Thoracic aorta (tissue), 2 donors: ENCODE results near the gene EVA1C. TPM values are rescaled to one million over a fixed set of nuclear protein-coding genes. Genes with fewer than 3 reads are reported as not detected.
A peak's percentile ranks its signal among the peaks of the same experiment; 100 is the strongest.
"Not testable (repeated sequence)": the region's sequence is repeated elsewhere in the genome, so short reads cannot be mapped to it uniquely, and the experiment has no call there.

ENCODE experiments used
- ATAC-seq: fragments of 150-250 bp; one replicate; pipeline ENCODE4 v1.8.0; 2017; ENCODE audit warnings: low read depth; ENCODE audit not compliant: insufficient number of reproducible peaks, low FRiP score
- DNase-seq: peaks from one replicate; pipeline ENCODE4 v3.0.0-alpha.2; 2020; ENCODE audit warnings: low spot score
- H3K27ac ChIP-seq, 2 donors: fragments of 200-600 bp; sonication (generic); 1 replicate in 1 of 2; 2 replicates in 1 of 2; pipeline ENCODE4 v1.5.1; 2016; ENCODE audit warnings: mild to moderate bottlenecking in 2 of 2, moderate library complexity in 2 of 2
- H3K27me3 ChIP-seq: fragments of 200-600 bp; sonication (generic); replicated peaks from 2 replicates; pipeline ENCODE4 v1.6.0; 2016; ENCODE audit warnings: mild to moderate bottlenecking; ENCODE audit not compliant: insufficient read depth
- H3K36me3 ChIP-seq: fragments of 200-600 bp; sonication (generic); one replicate; pipeline ENCODE4 v1.5.1; 2016
- H3K4me1 ChIP-seq, 2 donors: fragments of 200-600 bp; sonication (generic); 1 replicate in 1 of 2; 2 replicates in 1 of 2; pipeline versions ENCODE4 v1.5.1 to v1.6.0; 2016; ENCODE audit warnings: low read depth in 2 of 2, mild to moderate bottlenecking in 1 of 2; ENCODE audit not compliant: control insufficient read depth in 1 of 2
- H3K4me3 ChIP-seq: fragments of 200-600 bp; sonication (generic); 2 replicates; pipeline ENCODE4 v1.5.1; 2016; ENCODE audit warnings: mild to moderate bottlenecking
- H3K9me3 ChIP-seq: fragments of 200-600 bp; sonication (generic); 2 replicates; pipeline ENCODE4 v1.5.1; 2016
- total RNA-seq, 2 donors: library from RNA; depleted of rRNA; stranded (reverse); fragments of >200 nt; gene quantifications; one replicate each; pipeline versions ENCODE4 v1.1.0 to v1.2.3, GENCODE V29; 2016
- TF ChIP-seq, protein P1 (sequence below): fragments of 200-600 bp; sonication (generic); IDR thresholded peaks from one replicate; pipeline ENCODE4 v1.5.1; 2019; ENCODE audit warnings: antibody characterized with exemption

EVA1C gene
- total RNA-seq, 2 donors from 2014 or later: 81.2 to 115 TPM

DNA sequence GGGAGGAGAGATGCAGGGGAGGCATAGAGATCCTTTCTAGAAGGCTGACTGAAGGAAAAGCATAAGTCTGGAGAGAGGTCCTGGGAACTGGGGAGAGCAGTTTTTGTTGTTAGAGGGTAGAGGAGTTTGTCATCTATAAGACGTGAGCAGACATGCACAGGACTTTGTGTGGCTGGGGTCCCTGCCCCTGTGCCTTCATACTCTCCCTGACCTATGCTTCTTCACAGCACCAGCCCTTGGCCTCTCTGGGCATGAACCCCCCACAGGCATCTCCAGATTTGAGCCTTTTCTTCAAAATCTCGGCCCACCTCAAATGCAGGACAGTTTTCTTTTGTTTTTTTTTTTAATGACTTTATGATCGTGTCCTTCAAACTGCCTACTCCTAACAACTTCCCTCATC lies 79.9 kb downstream of the EVA1C start:
- Histone ChIP-seq H3K9me3 (no peaks in the 10 kb centered on the region), H3K27ac (peak overlapping the region; percentile 33 to 59), H3K4me3 (no peak overlapping the region), H3K4me1 (peaks cover 23 to 58% of the 10 kb centered on the region in 2 donors), H3K36me3 (peaks cover under 1% of the 10 kb centered on the region), H3K27me3 (no peaks in the 10 kb centered on the region)
- TF ChIP-seq, protein P1, sequence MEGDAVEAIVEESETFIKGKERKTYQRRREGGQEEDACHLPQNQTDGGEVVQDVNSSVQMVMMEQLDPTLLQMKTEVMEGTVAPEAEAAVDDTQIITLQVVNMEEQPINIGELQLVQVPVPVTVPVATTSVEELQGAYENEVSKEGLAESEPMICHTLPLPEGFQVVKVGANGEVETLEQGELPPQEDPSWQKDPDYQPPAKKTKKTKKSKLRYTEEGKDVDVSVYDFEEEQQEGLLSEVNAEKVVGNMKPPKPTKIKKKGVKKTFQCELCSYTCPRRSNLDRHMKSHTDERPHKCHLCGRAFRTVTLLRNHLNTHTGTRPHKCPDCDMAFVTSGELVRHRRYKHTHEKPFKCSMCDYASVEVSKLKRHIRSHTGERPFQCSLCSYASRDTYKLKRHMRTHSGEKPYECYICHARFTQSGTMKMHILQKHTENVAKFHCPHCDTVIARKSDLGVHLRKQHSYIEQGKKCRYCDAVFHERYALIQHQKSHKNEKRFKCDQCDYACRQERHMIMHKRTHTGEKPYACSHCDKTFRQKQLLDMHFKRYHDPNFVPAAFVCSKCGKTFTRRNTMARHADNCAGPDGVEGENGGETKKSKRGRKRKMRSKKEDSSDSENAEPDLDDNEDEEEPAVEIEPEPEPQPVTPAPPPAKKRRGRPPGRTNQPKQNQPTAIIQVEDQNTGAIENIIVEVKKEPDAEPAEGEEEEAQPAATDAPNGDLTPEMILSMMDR: no peak
- DNase-seq (no peak), ATAC-seq (no peak)

DNA sequence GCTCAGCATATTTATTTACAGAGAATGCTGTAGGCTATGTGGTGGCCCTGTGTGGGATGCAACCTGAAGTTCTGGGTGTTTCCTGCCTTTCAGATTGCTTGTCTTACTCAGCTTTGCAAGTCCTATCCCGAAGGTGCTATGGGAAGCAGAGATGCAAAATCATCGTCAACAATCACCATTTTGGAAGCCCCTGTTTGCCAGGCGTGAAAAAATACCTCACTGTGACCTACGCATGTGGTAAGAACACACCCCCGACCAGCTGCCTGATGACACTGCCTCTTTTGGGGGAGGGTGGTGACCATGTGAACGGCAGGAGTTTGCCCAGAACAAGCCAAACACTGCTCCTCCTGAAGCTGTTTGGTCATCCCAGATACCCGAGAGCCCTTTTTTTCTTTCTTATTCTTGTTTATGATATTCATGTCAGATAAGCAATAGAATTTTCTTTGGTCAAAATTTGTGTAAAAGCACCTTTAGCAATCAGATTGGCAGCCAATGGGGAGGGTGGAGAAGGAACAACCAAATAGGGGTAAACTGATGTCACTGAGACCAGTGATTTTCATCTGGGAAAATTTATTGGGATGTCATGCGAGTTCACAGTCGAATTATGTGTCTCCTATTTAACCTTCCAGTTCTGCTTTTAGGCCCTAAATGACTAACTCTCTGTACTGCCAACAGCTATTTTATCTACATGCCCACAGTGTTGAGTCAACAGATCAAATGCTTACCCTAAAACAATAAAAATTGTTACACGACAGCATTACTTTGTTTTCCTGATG lies 82.6 kb downstream of the EVA1C start:
- DNase-seq (peak; percentile 14), ATAC-seq (peak; percentile 47)
- Histone ChIP-seq H3K4me1 (peaks cover 37 to 82% of the 10 kb centered on the region in 2 donors), H3K27me3 (no peaks in the 10 kb centered on the region), H3K36me3 (no peaks in the 10 kb centered on the region), H3K9me3 (no peaks in the 10 kb centered on the region), H3K4me3 (no peak overlapping the region), H3K27ac (peak overlapping the region; percentile 59 to 74)
- TF ChIP-seq, protein P1: no peak

DNA sequence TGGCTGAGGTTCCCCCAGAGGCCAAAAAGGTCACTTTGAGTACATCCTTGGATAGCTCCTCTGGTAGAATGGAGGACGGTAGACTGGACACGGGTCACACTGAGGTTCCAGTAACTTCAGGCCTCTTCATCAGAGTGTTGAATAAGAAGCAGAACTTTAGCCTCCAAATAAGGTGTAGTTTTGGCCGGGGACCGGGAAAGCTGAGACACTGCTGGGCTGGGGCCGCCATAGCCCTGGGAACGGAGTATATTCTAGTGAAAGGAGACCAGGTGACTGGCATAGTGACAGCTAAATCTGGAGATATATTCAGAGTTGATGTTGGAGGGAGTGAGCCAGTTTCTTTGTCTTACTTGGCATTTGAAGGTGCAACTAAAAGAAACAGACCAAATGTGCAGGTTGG lies 84.1 kb downstream of the EVA1C start:
- no peak for DNase-seq
- no peaks in the 10 kb centered on the region for H3K36me3 ChIP-seq
- peaks cover 37 to 86% of the 10 kb centered on the region in 2 donors for H3K4me1 ChIP-seq
- TF ChIP-seq, protein P1: no peak
- no peak overlapping the region for H3K4me3 ChIP-seq
- peak overlapping the region; percentile 50 to 74 for H3K27ac ChIP-seq
- H3K9me3 ChIP-seq: no peaks in the 10 kb centered on the region
- H3K27me3 ChIP-seq: no peaks in the 10 kb centered on the region
- ATAC-seq: no peak

DNA sequence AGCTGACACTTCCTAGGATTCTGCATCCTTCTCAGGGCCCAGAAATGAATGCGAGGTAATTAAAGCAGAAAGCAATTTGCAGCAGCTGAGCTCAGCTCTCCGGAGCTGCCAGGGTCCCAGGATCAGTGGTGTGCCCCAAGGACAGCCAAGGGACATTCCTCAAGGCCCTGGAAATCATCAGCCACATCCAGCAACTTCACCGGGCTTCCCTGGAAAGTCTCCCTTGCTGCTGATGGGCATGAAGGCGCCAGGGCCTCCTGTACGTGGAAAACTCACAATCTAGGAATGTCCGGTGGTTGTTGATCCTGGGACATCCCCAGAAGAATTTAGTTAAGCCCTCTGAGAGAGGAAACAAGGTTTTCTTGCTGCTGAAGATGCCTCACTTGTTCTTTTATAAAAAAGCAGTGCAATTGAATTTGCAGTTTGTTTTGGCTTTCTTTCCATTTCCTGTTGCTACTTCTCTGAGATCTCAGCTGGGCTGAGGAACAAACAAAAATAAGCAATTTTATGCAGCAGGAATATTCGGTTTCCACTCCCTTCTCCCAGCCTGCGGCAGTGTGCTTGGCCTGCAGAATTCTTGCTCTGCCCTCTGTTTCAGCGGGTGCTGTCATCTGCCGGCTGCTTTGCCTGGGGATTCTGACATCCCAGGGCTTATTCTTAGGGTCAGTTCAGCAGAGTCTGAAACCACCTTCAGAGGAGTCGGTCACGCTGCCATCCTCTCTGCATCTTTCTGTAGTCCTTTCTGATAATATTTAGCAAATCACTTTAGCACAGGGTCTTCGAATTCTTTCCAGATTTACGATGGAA lies 86.9 kb downstream of the EVA1C start:
- DNase-seq: no peak
- no peaks in the 10 kb centered on the region for H3K9me3 ChIP-seq

DNA sequence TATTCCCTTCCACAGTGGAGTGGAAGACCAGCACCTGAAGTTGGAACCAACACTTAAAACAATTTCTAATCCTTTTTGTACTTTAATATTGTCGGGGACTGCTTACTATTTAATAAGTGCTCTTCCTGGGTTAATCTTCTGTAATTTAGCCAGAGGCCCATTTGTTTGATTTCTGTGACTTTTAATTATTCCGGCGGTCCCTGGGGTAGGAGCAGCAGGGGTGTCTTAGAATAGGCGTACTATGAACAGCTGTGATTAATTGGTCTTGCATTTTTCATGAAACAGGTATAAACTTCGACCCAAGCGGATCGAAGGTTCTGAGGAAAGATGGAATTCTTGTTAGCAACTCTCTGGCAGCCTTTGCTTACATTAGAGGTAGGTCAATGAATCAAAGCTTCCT lies 91.1 kb downstream of the EVA1C start:
- H3K4me1 ChIP-seq: peaks cover 11 to 18% of the 10 kb centered on the region in 2 donors
- not testable (repeated sequence) for H3K9me3 ChIP-seq, H3K4me3 ChIP-seq, ATAC-seq, H3K27ac ChIP-seq, H3K27me3 ChIP-seq, DNase-seq
- peaks cover 58% of the 10 kb centered on the region for H3K36me3 ChIP-seq

More for the DNA sequence above, 86.9 kb downstream of the EVA1C start:
- Histone ChIP-seq H3K27me3 (no peaks in the 10 kb centered on the region), H3K4me3 (no peak overlapping the region), H3K4me1 (peaks cover 34 to 58% of the 10 kb centered on the region in 2 donors), H3K27ac (peak overlapping the region; percentile 11 to 57), H3K36me3 (peaks cover 21% of the 10 kb centered on the region)
- TF ChIP-seq, protein P1: no peak
- no peak for ATAC-seq

DNA sequence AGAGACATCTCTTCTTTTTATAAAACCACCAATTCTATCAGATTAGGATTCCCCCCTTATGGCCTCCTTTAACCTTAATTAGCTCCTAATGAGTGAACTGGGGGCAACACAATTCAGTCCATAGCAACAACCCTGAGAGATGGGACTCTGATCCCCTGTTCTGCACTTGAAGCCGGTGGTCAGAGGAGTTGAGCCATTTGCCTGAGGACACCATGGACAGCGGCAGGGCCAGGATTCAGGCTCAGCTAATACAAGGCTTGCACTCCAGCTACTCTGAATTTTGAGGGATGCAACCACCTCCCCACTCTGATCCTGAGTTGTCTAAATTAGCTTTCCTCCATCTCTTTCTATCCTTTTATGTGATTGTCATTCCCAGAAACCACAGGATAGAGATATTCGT lies 93.3 kb downstream of the EVA1C start:
- H3K4me3 ChIP-seq: not testable (repeated sequence)

DNA sequence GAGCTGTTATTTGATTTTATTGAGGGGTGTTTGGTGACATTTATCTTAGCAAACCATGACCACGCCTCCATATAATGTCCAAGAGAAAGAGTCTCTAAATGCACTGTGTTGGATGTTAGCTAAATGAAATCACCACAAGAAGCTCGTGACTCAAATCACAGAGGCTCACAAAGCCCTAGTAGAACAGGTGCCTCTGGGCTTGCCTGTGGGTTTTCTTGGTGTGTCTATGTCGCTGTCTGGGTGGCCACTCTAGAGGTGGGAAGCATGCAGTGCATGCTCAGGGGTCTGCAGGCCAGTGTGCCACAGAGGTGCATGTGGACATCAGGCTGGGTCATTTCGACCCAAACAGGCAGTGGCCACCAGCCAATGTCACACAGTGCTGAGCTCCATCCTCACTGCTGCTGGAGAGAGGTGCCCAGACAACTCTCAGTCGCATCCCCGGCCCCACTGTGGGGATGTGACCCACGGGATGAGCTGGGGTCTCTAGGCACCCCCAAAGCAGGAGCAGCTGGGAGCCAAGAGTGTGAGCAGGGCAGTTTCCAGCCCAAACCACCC lies 94.0 kb downstream of the EVA1C start:
- H3K27me3 ChIP-seq, H3K4me3 ChIP-seq, H3K9me3 ChIP-seq, DNase-seq, ATAC-seq, H3K27ac ChIP-seq, H3K4me1 ChIP-seq: not testable (repeated sequence)
- H3K36me3 ChIP-seq: peaks cover 69% of the 10 kb centered on the region

More for the DNA sequence above, 93.3 kb downstream of the EVA1C start:
- ATAC-seq, H3K27me3 ChIP-seq, H3K27ac ChIP-seq, H3K9me3 ChIP-seq, DNase-seq, H3K4me1 ChIP-seq: not testable (repeated sequence)
- H3K36me3 ChIP-seq: peaks cover 69% of the 10 kb centered on the region
